HepG2 (cell line): ENCODE measurements around the gene TCAIM. TPM values are rescaled to one million over a fixed set of nuclear protein-coding genes. Genes with fewer than 3 reads are reported as not detected.
A peak's percentile ranks its signal among the peaks of the same experiment; 100 is the strongest.

Source experiments
- ARHGAP35 ChIP-seq: sonication (generic); formaldehyde crosslinking; IDR thresholded peaks from 2 replicates; pipeline ENCODE4 v1.9.0; 2022; ENCODE audit warnings: mild to moderate bottlenecking, inconsistent platforms, moderate library complexity, missing genetic modification reagents, borderline replicate concordance
- CEBPB ChIP-seq: IDR thresholded peaks from 2 replicates; pipeline ENCODE4 v1.6.1; 2011; ENCODE audit warnings: low read depth, low read length, improper control_type of control experiment, borderline replicate concordance
- KAT2B ChIP-seq: fragments of 150-350 bp; IDR thresholded peaks from 2 replicates; pipeline ENCODE4 v1.6.1; 2014; ENCODE audit warnings: low read depth, low read length, borderline replicate concordance
- MIER3 ChIP-seq: IDR thresholded peaks from 2 replicates; pipeline ENCODE4 v1.6.1; 2016; ENCODE audit warnings: missing compliant biosample characterization, borderline replicate concordance
- NBN ChIP-seq: fragments of 450-650 bp; conservative IDR thresholded peaks from 2 replicates; pipeline ENCODE4 v1.6.1; 2017
- PAF1 ChIP-seq: IDR thresholded peaks from 2 replicates; pipeline ENCODE4 v1.6.1; 2016; ENCODE audit warnings: missing genetic modification reagents, missing compliant biosample characterization
- SMC3 ChIP-seq: IDR thresholded peaks from 2 replicates; pipeline ENCODE4 v1.6.1; 2011; ENCODE audit warnings: low read length, improper control_type of control experiment
- TGIF2 ChIP-seq: IDR thresholded peaks from 2 replicates; pipeline ENCODE4 v1.6.1; 2016; ENCODE audit warnings: control low read depth, missing compliant biosample characterization
- U2AF2 ChIP-seq: fragments of 200-400 bp; formaldehyde crosslinking; IDR thresholded peaks from 2 replicates; pipeline ENCODE4 v1.6.1; 2017; ENCODE audit warnings: low read depth, mild to moderate bottlenecking, low read length
- ZBTB39 ChIP-seq: sonication (generic); formaldehyde crosslinking; IDR thresholded peaks from 2 replicates; pipeline ENCODE4 v1.5.0; 2020; ENCODE audit warnings: missing genetic modification reagents
- ZBTB42 ChIP-seq: sonication (generic); formaldehyde crosslinking; IDR thresholded peaks from 2 replicates; pipeline ENCODE4 v1.5.0; 2020; ENCODE audit warnings: mild to moderate bottlenecking, missing genetic modification reagents
- ZNF484 ChIP-seq: sonication (generic); formaldehyde crosslinking; IDR thresholded peaks from 2 replicates; pipeline ENCODE4 v1.5.1; 2020; ENCODE audit warnings: mild to moderate bottlenecking, low read depth, missing genetic modification reagents, borderline replicate concordance
- ZNF749 ChIP-seq: sonication (generic); formaldehyde crosslinking; IDR thresholded peaks from 2 replicates; pipeline ENCODE4 v1.8.0; 2022; ENCODE audit warnings: mild to moderate bottlenecking, missing genetic modification reagents, moderate library complexity, borderline replicate concordance
- ZNF816 ChIP-seq: sonication (generic); formaldehyde crosslinking; IDR thresholded peaks from 2 replicates; pipeline ENCODE4 v1.8.0; 2022; ENCODE audit warnings: missing genetic modification reagents, mild to moderate bottlenecking, borderline replicate concordance
- polyA plus RNA-seq, 8 experiments: library from polyadenylated mRNA; depleted of rRNA in 3 of 8; stranded (reverse) in 7 of 8; unstranded in 1 of 8; fragments of >200 nt; fragmentation: Illumina TruSeq in 4 of 8; extraction: Trizol in 4 of 8; gene quantifications; 2 replicates each; pipeline versions ENCODE4 v1.2.1 to v1.2.3, GENCODE V29; 2011 to 2016; ENCODE audit warnings: low read depth in 4 of 8, missing spikeins in 1 of 8, mixed read lengths in 1 of 8; ENCODE audit not compliant: insufficient read depth in 1 of 8
- total RNA-seq, 5 experiments: library from RNA; depleted of rRNA; stranded (reverse); fragments of >200 nt; fragmentation: Illumina TruSeq; extraction: Trizol; gene quantifications; 2 replicates each; pipeline ENCODE4 v1.2.3, GENCODE V29; 2016; ENCODE audit warnings: low read depth in 1 of 5
- TF ChIP-seq, protein P1 (sequence below): sonication (generic); formaldehyde crosslinking; IDR thresholded peaks from 2 replicates; pipeline ENCODE4 v1.4.0; 2020; ENCODE audit warnings: mild to moderate bottlenecking, missing genetic modification reagents, borderline replicate concordance
- TF ChIP-seq, protein P2 (sequence below): sonication (generic); formaldehyde crosslinking; IDR thresholded peaks from one replicate; pipeline ENCODE4 v1.5.1; 2020; ENCODE audit warnings: mild to moderate bottlenecking, missing genetic modification reagents; ENCODE audit errors: not compliant biosample characterization
- TF ChIP-seq, protein P3 (sequence below): sonication (generic); formaldehyde crosslinking; IDR thresholded peaks from 2 replicates; pipeline ENCODE4 v1.5.0; 2020; ENCODE audit warnings: missing genetic modification reagents

TCAIM gene
- total and polyA plus RNA-seq, 2 of the 13 experiments (the other 11 are each of a cell fraction or from before 2014, with no cell fraction given) = 16.9 to 22.6 TPM

DNA sequence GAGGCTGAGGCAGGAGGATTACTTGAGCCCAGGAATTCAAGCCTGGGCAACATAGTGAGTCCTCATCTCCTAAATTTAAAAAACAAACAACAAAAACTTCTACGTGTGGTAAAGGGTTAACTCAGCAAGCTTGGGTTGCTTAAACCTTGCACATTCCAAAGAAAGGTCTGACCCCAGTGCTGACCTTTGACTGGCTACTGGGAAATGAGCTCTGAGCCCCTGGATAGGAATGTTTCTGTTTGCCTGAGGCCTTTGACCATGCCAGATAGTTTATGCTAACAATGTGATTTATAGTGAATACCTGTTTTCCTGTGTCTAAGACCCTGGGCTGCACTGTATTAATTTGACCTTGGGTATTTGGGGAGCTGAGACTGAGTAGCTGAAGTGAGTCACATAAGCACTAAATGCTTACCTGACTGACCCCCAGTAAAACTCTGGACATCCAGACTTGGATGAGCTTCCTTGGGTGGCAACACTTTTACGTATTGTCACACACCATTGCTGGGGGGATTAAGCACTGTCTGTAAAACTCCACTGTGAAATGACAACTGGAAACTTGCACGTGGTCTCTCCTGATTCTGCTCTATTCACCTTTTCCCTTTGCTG lies 20.7 kb downstream of the TCAIM start (continued):
- TF ChIP-seq ZNF484 = no peak
- no peak for TF ChIP-seq ZNF749 (CRISPR knock-in tag)
- no peak for TF ChIP-seq ZNF816
- no peak for TF ChIP-seq ARHGAP35 (CRISPR knock-in tag)
- no peak for TF ChIP-seq ZBTB39
- TF ChIP-seq U2AF2 = no peak
- TF ChIP-seq PAF1 = no peak
- TF ChIP-seq KAT2B = no peak
- TF ChIP-seq, protein P1, sequence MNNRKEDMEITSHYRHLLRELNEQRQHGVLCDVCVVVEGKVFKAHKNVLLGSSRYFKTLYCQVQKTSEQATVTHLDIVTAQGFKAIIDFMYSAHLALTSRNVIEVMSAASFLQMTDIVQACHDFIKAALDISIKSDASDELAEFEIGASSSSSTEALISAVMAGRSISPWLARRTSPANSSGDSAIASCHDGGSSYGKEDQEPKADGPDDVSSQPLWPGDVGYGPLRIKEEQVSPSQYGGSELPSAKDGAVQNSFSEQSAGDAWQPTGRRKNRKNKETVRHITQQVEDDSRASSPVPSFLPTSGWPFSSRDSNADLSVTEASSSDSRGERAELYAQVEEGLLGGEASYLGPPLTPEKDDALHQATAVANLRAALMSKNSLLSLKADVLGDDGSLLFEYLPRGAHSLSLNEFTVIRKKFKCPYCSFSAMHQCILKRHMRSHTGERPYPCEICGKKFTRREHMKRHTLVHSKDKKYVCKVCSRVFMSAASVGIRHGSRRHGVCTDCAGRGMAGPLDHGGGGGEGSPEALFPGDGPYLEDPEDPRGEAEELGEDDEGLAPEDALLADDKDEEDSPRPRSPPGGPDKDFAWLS (CRISPR knock-in tag) = no peak
- peak; percentile 91 for TF ChIP-seq CEBPB
- TF ChIP-seq SMC3 = 0 out of 2 replicates have a peak, but pooled peaks have one; percentile 22
- TF ChIP-seq, protein P2, sequence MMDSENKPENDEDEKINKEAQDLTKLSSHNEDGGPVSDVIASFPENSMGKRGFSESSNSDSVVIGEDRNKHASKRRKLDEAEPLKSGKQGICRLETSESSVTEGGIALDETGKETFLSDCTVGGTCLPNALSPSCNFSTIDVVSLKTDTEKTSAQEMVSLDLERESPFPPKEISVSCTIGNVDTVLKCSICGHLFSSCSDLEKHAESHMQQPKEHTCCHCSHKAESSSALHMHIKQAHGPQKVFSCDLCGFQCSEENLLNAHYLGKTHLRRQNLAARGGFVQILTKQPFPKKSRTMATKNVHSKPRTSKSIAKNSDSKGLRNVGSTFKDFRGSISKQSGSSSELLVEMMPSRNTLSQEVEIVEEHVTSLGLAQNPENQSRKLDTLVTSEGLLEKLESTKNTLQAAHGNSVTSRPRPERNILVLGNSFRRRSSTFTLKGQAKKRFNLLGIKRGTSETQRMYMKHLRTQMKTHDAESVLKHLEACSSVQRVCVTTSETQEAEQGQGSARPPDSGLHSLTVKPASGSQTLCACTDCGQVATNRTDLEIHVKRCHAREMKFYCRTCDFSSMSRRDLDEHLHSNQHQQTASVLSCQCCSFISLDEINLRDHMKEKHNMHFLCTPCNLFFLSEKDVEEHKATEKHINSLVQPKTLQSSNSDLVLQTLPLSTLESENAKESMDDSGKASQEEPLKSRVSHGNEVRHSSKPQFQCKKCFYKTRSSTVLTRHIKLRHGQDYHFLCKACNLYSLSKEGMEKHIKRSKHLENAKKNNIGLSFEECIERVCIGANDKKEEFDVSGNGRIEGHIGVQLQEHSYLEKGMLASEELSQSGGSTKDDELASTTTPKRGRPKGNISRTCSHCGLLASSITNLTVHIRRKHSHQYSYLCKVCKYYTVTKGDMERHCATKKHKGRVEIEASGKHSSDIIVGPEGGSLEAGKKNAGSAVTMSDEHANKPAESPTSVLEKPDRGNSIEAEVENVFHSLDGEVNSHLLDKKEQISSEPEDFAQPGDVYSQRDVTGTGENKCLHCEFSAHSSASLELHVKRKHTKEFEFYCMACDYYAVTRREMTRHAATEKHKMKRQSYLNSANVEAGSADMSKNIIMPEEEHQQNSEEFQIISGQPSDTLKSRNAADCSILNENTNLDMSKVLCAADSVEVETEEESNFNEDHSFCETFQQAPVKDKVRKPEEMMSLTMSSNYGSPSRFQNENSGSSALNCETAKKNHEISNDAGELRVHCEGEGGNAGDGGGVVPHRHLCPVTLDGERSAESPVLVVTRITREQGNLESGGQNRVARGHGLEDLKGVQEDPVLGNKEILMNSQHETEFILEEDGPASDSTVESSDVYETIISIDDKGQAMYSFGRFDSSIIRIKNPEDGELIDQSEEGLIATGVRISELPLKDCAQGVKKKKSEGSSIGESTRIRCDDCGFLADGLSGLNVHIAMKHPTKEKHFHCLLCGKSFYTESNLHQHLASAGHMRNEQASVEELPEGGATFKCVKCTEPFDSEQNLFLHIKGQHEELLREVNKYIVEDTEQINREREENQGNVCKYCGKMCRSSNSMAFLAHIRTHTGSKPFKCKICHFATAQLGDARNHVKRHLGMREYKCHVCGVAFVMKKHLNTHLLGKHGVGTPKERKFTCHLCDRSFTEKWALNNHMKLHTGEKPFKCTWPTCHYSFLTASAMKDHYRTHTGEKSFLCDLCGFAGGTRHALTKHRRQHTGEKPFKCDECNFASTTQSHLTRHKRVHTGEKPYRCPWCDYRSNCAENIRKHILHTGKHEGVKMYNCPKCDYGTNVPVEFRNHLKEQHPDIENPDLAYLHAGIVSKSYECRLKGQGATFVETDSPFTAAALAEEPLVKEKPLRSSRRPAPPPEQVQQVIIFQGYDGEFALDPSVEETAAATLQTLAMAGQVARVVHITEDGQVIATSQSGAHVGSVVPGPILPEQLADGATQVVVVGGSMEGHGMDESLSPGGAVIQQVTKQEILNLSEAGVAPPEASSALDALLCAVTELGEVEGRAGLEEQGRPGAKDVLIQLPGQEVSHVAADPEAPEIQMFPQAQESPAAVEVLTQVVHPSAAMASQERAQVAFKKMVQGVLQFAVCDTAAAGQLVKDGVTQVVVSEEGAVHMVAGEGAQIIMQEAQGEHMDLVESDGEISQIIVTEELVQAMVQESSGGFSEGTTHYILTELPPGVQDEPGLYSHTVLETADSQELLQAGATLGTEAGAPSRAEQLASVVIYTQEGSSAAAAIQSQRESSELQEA (CRISPR knock-in tag) = no peak
- TF ChIP-seq TGIF2 (CRISPR knock-in tag) = no peak
- no peak for TF ChIP-seq NBN
- peak; percentile 66; the same call in 1 of the 2 replicates for TF ChIP-seq MIER3
- TF ChIP-seq ZBTB42 = no peak
- TF ChIP-seq, protein P3, sequence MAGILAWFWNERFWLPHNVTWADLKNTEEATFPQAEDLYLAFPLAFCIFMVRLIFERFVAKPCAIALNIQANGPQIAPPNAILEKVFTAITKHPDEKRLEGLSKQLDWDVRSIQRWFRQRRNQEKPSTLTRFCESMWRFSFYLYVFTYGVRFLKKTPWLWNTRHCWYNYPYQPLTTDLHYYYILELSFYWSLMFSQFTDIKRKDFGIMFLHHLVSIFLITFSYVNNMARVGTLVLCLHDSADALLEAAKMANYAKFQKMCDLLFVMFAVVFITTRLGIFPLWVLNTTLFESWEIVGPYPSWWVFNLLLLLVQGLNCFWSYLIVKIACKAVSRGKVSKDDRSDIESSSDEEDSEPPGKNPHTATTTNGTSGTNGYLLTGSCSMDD (CRISPR knock-in tag) = no peak
